GM18867 (cell line): Measurements from ENCODE around the gene EPHX1.
"Not testable (repeated sequence)": the region's sequence is repeated elsewhere in the genome, so short reads cannot be mapped to it uniquely, and the experiment has no call there.

Experiments
- ATAC-seq: cut with Tn5 transposase; IDR thresholded peaks from one replicate; pipeline ENCODE4 v1.9.1; 2021; ENCODE audit warnings: mild to moderate bottlenecking, moderate library complexity; ENCODE audit not compliant: unreplicated experiment

EPHX1 gene

GRCh38 chr1:225809842-225810578 lies at the start of gene EPHX1:
Gene EPHX1 (plus strand): TSS chr1:225810124. CDS start chr1:225828730, 18,606 bp downstream.
- ATAC-seq: peak; percentile 96

DNA sequence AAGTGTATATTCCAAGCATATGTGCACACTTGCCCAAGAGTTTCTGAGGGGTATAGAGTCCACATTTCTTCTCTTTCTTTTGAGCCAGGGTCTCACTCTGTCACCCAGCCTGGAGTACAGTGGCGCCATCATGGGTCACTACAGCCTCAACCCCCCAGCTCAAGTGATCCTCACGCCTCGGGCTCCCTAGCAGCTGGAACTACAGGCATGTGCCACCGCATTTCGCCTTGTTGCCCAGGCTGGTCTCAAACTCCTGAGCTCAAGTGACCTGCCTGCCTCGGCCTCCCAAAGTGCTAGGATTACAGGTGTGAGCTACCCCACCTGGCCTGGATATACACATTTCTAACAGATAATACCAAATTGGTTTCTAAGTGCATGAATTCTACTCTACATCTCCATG lies 49.4 kb upstream of the EPHX1 start:
- ATAC-seq: no peak

DNA sequence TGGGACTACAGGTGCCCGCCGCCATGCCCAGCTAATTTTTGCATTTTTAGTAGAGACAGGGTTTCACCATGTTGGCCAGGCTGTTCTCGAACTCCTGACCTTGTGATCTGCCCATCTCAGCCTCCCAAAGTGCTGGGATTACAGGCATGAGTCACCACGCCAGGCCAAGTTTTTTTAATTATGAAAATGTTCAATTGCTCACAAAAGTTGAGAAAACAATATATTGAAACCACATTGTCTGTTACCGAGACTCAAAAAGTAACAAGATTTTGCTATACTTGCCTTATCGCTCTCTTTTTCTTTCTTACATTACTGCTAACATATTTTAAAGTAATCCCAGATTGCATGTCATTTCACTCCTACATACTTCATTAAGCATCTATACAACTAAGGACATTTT lies 48.5 kb upstream of the EPHX1 start:
- not testable (repeated sequence) for ATAC-seq

GRCh38 chr1:225762002-225762441 lies 47.9 kb upstream of the EPHX1 start:
- no peak for ATAC-seq

DNA sequence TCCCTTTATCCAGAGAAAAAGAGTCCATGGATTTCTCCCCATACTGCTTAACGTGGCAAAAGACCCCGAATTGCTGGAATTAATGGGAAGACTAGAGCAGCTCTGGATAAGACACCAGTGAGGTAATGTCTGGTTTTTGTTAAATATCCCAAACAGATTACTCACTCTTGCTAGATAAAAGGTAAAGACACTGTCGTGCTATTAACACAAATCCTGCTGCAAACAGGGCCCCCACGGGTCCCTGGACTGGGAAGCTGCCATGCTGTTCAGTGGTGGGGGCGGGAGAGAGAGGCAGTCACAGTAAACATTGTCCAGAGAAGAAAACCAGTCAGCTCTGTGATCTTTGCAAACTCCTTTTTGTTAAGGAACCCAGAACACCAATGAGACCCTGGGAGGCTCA lies 47.5 kb upstream of the EPHX1 start:
- no peak for ATAC-seq

DNA sequence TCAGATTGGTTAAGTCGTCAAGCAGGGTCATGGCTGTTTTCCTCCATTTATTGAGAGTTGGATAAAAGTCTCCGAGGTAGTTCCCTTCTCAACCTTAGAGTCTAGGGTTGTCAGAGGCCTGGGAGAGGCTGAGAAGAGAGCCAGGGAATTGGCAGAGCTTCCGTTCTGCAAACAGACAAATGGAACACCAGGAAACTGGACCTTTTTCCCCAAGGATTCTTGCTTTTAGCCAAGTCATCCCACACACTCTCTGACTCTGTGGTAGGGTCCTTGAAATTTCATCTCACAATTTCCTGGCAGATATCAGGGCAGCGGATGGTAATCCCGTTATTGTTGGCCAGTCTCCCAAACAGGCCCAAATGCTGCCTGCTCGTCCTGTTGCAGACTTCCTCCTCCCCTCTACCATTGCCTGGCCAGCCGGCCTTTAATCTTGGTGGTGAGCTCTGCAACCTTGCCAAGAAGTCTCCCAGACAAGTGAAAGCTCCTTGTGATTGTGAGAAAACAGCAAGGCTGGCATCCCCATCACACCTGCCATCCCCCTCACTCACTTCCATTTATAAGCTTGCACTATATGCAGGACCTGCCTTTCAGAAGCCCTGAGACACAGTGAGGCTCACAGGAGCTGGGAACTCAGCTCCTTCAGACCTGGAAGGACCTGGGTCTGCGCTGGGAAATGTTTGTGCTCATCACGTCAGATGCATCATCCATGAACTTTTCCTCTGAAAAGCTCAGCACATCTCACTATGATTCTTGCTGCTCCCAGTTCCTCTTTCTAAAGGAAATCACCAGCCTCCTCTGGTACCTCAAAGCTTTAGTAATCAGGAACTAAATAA lies 46.0 kb upstream of the EPHX1 start:
- no peak for ATAC-seq

GRCh38 chr1:225765982-225766674 lies 43.8 kb upstream of the EPHX1 start:
- no peak for ATAC-seq

DNA sequence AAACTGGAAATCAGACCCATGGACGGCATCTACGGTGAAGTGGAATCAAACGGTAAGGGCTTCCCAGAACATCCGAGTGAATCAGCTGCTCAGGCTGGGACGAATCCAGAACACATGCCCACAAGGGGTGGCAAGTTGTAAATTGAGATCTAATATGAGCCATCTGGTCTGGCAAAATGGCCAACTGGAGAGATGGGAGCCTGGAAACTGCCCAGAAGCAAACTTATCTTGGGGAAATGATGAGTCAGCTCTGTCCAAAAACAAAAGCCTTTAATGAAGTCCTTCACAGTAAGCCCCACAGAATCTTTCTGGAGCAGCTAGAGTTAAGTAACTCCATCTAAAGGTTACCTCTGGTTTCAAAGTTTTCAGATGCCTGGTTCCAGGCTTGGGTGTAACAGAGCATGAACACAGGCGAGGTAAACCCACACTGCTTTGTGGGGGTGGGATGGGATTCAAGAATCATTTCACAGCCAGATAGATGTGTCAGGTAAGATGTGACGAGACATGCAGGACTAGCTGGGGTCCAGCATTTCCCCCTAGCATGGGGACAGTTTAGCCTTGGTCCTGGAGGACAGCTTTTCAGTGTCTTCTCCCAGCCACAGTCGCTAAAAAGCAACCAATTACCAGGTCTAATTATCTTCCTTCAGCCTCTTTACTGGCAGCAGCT lies 42.8 kb upstream of the EPHX1 start:
- no peak for ATAC-seq

DNA sequence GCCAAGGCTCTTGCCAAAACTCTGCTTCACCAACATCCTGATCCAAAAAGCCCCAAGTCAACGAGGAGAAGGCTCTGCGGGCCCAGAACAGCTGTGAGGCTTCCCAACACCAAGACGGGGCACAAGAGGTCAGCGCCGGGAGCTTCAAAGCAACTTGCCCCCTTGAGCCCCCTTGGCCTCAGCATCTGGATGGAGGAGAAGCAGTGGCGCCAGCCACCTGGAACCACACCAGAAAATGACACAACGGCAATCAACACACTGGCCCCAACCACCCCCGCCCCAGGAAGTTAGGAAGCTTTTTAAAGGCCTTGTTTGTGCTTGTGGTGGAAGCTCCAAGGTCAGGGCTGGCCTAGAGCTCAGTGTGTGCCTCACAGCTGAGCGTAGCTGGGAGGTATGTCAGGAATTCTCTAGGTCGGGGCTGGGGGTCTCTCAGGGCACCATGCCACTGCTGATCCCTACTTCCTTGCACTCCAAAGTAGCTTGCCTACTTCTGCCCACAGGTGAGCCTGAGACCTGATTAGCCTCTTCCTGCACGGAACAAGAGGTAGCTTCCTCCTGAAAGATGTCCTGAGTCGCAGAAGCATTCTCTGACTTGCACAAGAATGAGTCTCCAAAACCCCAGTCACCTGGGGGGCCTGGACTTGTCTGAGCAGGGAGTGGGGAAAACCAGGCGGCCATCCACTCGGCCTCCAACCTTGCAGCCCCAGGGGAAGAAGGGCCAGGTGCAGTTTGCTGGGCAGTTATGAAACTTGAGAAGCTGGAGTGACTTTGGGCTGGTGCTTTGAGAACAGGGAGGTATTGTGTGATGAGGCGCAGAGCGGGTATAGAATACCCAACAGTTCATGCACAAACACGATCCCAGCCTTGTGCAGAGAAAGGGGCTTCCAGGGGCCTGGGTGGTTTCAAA lies 42.0 kb upstream of the EPHX1 start:
- ATAC-seq: no peak

DNA sequence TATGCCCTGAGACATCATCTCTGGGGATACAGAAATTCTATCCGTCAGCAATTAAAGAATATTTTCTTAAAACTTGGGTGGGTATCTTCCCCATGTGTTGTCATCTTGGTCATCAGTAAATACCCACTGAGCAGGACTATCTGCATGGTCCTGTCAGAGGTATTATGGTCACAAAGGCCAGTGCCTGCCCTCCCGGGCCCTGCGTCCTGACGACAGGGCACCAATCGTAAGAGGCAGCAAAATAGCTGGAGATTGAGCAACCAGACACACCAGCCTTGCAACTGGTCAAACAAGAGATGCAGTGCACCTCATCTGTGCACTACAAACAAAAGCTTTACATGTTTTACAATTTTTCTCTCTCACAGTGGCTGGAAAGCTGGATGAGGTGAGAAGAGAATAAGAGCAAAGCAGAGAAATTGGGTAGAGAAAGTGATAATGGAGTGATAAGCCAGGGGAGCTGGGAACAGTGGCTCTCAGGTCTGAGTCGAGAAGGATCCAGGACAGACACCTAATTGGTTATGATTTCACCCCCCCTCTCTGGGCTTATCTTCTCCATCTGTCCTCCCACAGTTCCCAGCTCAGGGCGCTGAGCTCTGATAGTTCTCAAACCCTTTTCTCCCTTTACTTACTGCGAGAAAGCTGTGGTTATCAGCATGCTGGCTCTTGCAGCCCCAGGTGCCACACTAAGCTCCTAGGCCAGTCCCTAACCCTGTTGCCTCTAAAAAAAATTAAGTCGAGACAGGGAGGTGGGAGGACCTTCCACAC lies 41.1 kb upstream of the EPHX1 start:
- no peak for ATAC-seq

DNA sequence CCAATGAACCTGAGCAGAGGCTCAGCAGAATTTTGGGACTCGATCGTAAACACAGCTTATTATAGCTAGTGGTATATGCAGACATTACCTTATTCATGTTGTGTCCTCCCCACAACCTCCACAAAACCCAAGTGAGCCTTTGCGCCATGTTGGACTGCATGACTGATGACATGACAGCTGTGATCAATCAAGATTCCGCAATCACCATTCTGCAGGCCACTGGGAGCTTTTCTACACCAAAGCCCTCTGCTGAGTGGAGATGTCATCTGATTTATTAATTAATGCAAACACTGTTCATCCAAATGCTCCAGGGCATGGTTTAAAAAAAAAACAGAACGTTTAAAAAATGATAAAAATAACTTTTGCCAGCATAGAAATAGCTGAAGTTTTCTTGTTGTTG lies 40.2 kb upstream of the EPHX1 start:
- ATAC-seq: no peak

- ATAC-seq: no peak
Measured at GRCh38 chr1:225770561-225771248, 39.2 kb upstream of the EPHX1 start.

- no peak for ATAC-seq
Measured at GRCh38 chr1:225771661-225772322, 38.1 kb upstream of the EPHX1 start.

DNA sequence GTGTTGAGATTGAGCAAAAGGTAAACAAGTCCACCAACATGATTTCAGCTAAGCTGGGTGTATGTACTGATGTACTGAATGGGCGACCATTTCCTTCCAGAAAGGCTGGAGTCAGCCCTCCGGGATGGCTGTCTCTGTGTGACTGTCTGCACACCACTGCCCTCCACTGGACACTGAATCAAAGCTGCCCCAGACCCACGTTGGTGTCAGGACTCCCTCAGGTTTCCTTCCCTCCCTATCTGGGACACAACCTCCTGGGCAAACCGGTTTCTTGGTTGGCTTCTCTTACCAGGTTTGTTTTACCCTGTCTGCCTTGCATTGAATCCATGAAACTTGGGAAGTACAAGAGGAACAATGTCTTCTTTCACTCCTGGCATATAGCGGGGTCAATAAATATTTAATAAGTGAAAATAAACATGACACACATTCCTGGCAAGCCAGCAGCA lies 37.6 kb upstream of the EPHX1 start:
- ATAC-seq: peak; percentile 43

DNA sequence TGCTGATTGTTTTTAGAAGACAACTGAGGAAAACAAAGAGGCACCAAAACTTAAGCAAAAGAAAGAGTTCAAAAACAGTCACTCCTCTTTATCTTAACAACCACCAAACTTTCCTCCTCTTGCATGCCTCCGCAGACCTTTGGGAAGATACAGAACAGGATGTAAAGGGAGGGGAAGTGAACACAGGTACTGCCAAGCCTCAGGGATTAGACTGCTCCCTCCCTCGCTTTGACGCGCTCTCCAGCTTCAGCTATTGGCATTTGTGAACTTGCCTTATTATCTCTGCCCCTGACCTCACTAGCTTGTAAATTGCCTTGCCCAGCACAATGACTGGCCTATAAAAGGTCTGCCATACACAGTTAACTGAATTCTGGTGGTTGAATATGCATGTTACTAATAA lies 37.1 kb upstream of the EPHX1 start:
- no peak for ATAC-seq

DNA sequence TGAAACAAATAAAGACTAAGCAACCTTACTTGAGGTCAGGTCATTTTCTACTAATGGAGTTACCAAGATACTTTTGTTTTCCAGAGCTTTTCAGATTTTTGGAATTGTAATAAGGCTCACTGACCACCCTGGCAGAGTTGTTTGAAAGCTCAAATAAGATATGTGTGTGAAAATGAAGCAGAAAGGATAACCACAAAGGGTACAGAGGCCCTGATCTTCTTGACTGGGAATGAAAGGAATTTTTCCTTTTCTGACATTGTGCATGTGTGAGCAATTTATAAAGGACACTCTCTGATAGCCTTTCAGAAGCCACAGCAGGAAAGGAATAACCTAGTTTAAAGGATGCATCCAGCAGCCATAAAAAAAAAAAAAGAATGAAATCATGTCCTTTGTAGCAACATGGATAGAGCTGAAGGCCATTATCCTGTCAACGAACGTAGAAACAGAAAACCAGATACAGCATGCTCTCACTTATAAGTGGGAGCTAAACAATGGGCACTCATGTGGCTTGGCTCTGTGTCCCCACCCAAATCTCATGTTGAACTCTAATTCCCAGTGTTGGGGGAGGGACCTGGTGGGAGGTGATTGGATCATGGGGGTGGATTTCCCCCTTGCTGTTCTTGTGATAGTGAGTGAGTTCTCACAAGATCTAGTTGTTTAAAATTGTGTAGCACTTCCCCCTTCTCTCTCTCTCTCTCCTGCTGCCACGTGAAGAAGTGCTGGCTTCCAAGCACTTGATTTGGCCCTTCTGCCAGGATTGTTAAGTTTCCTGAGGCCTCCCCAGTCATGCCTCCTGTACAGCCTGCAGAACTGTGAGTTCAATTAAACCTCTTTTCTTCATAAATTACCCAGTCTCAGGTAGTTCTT lies 35.4 kb upstream of the EPHX1 start:
- ATAC-seq: no peak

- no peak for ATAC-seq
Measured at GRCh38 chr1:225776294-225776693, 33.6 kb upstream of the EPHX1 start.
